ENCODE data around the gene ACYP1.
"Not testable (repeated sequence)": the region's sequence is repeated elsewhere in the genome, so short reads cannot be mapped to it uniquely, and the experiment has no call there.

ACYP1 gene

DNA sequence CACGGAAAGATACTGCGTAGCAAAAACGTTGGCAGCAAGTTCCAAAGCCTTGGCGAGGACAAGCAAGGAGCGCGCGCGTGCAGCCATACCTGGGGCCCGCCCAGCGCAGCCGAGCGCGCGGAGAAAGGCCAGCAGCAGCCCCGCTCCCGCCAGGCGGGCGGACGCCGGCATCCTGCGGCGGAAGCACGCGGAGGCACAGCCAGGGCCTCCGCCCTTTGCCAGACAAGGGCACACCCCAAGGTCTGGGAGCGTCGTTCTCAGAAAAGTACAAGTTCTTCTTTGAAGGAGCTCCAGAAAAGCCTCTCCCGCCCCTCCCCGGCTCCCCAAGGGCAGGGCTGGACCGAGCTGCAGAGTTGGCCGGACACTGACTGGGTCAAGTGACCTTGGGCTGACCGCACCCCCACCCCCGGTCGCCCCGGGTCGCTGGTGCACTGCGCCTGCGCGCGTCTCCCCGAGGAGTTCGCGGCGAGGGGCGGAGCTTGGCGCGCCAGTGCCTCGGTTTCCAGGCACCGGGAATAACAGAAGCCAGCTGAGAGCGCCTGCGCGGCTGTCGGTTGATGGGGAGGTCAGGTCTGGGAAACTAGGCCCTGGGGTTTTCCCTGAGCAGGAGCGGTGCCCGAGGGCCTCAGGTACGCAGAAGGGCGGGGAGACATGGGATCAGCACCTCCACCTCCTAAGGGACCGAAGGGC lies 5.4 kb upstream of the ACYP1 start, which contains the start of gene ZC2HC1C:
Gene ZC2HC1C (plus strand): TSS at position 521 of the 690 bp plus-strand sequence. CDS start 933 bp downstream, outside the sequence.
- peak; percentile 86 for DNase-seq (ENCODE audit: low spot score)
- TF ChIP-seq, protein P1, sequence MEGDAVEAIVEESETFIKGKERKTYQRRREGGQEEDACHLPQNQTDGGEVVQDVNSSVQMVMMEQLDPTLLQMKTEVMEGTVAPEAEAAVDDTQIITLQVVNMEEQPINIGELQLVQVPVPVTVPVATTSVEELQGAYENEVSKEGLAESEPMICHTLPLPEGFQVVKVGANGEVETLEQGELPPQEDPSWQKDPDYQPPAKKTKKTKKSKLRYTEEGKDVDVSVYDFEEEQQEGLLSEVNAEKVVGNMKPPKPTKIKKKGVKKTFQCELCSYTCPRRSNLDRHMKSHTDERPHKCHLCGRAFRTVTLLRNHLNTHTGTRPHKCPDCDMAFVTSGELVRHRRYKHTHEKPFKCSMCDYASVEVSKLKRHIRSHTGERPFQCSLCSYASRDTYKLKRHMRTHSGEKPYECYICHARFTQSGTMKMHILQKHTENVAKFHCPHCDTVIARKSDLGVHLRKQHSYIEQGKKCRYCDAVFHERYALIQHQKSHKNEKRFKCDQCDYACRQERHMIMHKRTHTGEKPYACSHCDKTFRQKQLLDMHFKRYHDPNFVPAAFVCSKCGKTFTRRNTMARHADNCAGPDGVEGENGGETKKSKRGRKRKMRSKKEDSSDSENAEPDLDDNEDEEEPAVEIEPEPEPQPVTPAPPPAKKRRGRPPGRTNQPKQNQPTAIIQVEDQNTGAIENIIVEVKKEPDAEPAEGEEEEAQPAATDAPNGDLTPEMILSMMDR (IDR thresholded peaks at IDR 0.05; ENCODE audit: extremely low read depth, missing control alignments): no peak

DNA sequence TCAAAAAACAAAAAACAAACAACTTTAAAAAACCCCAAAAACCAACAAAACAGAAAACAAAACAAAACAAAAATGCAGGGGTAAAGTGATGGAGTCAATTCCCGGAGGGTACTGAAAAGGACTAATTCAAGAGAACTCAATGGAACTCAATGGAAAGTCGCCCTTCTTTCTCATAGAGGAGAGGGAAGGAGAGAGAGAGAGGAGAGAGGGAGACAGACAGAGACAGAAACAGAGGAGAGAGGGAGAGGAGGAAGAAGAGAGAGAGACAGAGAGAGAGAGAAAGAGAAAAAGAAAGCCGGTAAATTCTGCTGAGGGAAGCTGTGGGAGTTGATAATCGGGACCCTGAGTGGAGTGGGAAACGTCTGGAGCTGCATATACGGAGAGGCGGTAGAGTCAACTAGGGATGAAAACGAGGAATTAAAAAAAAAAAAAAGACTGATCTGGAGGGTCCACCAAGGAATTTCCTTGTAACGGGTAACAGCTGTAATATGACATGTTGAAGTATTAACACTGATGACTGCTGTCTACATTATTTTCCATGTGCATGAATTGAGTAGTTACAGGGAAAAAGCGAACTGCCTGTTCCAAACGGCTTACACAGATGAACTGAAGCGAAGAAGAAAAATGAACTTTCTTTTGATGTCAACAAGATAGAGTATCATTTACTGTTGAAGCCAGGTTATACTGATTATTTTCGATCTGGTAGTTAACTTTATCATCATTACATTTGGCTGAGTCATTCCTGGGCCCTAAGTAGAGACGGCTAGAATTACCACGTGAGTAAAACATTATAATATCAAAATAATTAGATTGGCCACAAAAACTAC lies 4.7 kb upstream of the ACYP1 start:
- no peak for DNase-seq (ENCODE audit: low spot score)
- TF ChIP-seq, protein P1 (IDR thresholded peaks at IDR 0.05; ENCODE audit: extremely low read depth, missing control alignments): no peak

DNA sequence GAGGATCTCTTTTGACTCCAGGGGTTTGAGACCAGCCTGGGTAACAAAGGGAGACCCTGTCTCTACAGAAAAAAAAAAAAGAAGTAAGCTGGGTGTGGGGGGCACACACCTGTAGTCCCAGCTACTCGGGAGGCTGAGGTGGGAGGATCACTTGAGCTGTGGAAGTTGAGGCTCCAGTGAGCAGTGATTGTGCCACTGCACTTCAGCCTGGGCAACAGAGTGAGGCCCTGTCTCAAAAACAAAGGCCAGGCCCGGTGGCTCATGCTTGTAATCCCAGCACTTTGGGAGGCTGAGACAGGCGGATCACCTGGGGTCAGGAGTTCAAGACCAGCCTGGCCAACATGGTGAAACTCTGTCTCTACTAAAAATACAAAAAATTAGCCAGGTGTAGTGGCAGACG lies 3.9 kb upstream of the ACYP1 start:
- not testable (repeated sequence) for DNase-seq (ENCODE audit: low spot score)

DNA sequence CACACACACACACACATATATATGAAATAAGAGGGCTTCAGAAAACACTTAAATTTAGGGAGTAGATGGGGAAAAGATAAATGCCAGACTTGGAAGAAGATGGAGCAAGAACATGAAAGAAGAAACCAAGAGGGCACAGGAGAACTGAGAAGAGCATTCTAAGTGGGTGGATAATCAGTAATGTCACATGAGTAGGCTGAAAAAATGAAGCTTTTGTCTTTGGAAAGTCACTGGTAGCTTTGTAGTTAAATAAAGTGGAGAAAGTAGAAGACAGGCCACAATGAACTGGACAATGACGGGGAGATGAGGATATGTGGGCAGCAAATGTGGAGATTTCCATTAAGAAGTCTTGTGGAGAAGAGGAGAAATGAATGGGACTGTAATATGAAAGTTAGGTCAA lies 3.4 kb upstream of the ACYP1 start:
- TF ChIP-seq, protein P1 (IDR thresholded peaks at IDR 0.05; ENCODE audit: extremely low read depth, missing control alignments): no peak
- no peak for DNase-seq (ENCODE audit: low spot score)

DNA sequence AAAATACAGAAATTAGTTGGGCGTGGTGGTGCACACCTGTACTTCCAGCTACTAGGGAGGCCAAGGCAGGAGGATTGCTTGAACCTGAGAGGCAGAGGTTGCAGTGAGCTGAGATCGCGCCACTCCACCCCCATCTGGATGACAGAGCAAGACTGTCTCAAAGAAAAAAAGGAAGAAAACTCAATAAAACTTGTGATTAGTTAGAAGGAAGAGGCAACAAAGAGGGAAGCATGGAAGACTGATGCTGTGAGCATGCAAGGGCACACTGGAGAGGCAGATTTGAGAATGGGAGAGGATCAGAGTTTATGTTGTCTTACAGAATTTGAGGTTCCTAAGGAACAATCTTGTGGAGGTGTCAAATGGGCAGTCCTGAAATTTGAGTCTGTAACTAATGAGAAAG lies 2.9 kb upstream of the ACYP1 start:
- TF ChIP-seq, protein P1 (IDR thresholded peaks at IDR 0.05; ENCODE audit: extremely low read depth, missing control alignments): no peak
- no peak for DNase-seq (ENCODE audit: low spot score)

DNA sequence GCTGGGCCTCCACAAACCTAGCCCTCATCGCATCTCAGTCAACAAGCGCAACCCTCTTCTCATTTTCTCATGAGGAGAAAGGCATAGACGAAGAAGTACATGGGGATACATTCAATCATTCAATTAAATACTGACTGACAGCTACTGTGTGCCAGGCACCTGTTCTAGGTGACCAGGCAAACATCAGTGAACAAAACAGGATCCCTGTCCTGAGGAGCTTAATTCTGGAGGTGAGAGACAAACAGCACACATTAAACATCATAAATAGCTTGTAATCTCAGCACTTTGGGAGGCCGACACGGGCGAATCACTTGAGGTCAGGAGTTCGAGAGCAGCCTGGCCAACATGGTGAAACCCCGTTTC lies 362 bp upstream of the ACYP1 start:
- TF ChIP-seq, protein P1 (IDR thresholded peaks at IDR 0.05; ENCODE audit: extremely low read depth, missing control alignments): no peak
- DNase-seq (ENCODE audit: low spot score): no peak

DNA sequence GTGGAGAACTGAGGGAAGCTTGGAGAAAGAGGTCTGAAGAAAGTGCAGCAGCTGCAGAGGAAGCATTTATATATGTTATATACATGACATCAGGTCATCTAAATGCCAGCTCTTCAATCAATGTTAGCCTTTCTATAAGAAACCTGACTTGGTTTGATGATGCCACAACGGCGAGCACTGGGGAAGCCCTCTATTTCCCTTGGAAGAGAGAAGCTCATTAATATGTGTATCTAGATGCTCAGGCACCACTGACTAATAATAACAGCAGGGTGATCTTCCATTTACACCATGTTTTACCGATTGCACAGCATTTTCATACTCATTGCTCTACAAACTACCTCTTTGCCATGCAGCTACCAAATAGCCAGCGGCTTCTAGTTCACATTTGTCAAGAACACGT lies 811 bp downstream of the ACYP1 start:
- no peak for DNase-seq (ENCODE audit: low spot score)
- TF ChIP-seq, protein P1 (IDR thresholded peaks at IDR 0.05; ENCODE audit: extremely low read depth, missing control alignments): no peak

All from GM20000 (cell line).